22Rv1 (cell line): ENCODE measurements around the gene FARP1.

Experiments used
- CTCF ChIP-seq: fragments of 450-650 bp; IDR thresholded peaks from 2 replicates; pipeline ENCODE4 v1.5.1; 2017; ENCODE audit warnings: mild to moderate bottlenecking
- ZFX ChIP-seq: fragments of 450-650 bp; IDR thresholded peaks from 2 replicates; pipeline ENCODE4 v1.6.1; 2017; ENCODE audit warnings: antibody characterized with exemption, borderline replicate concordance

GRCh38 chr13:98189841-98190505 lies 47.1 kb downstream of the FARP1 start:
- TF ChIP-seq CTCF, result no peak
- no peak for TF ChIP-seq ZFX
